Neural progenitor cell (in vitro differentiated cells): Measurements from ENCODE around the gene SCN2A. TPM values are rescaled to one million over a fixed set of nuclear protein-coding genes. Genes with fewer than 3 reads are reported as not detected.
"Not testable (repeated sequence)": the region's sequence is repeated elsewhere in the genome, so short reads cannot be mapped to it uniquely, and the experiment has no call there.

Experiments
- DNase-seq: peaks from one replicate; pipeline ENCODE4 v3.0.0-alpha.2; 2016; ENCODE audit warnings: low spot score
- H2AFZ ChIP-seq: fragments of 200-600 bp; sonication (generic); replicated peaks from 2 replicates; pipeline ENCODE4 v1.6.1; 2016; ENCODE audit warnings: antibody characterized with exemption
- H3F3A ChIP-seq: fragments of 200-600 bp; sonication (generic); 2 replicates; pipeline ENCODE4 v1.6.1; 2016; ENCODE audit warnings: antibody characterized with exemption, low read depth
- H3K27ac ChIP-seq: fragments of 200-600 bp; sonication (generic); 2 replicates; pipeline ENCODE4 v1.5.1; 2016; ENCODE audit warnings: mild to moderate bottlenecking
- H3K27me3 ChIP-seq: fragments of 200-600 bp; sonication (generic); 2 replicates; pipeline ENCODE4 v1.6.1; 2016; ENCODE audit warnings: mild to moderate bottlenecking, moderate library complexity
- H3K36me3 ChIP-seq: fragments of 200-600 bp; sonication (generic); 2 replicates; pipeline ENCODE4 v1.5.1; 2016
- H3K4me1 ChIP-seq: fragments of 200-600 bp; sonication (generic); 2 replicates; pipeline ENCODE4 v1.6.1; 2016; ENCODE audit warnings: mixed run types
- H3K4me2 ChIP-seq: fragments of 200-600 bp; sonication (generic); 2 replicates; pipeline ENCODE4 v1.6.1; 2016
- H3K4me3 ChIP-seq: fragments of 200-600 bp; sonication (generic); 2 replicates; pipeline ENCODE4 v1.5.1; 2016
- H3K79me2 ChIP-seq: fragments of 200-600 bp; sonication (generic); 2 replicates; pipeline ENCODE4 v1.6.1; 2016; ENCODE audit warnings: low read depth
- H3K9ac ChIP-seq: fragments of 200-600 bp; sonication (generic); 2 replicates; pipeline ENCODE4 v1.6.1; 2016
- H3K9me3 ChIP-seq: fragments of 200-600 bp; sonication (generic); 2 replicates; pipeline ENCODE4 v1.5.1; 2016; ENCODE audit warnings: low read depth
- H4K20me1 ChIP-seq: fragments of 200-600 bp; sonication (generic); 2 replicates; pipeline ENCODE4 v1.6.1; 2016; ENCODE audit warnings: low read depth
- H3K27ac Mint-ChIP-seq: 3 replicates; pipeline ENCODE4 v1.8.0; 2021; ENCODE audit warnings: mixed read lengths
- H3K27me3 Mint-ChIP-seq: 2 replicates; pipeline ENCODE4 v1.8.0; 2022; ENCODE audit warnings: low read depth, mild to moderate bottlenecking, inconsistent platforms, moderate library complexity, mixed read lengths; ENCODE audit not compliant: insufficient read depth
- H3K36me3 Mint-ChIP-seq: 3 replicates; pipeline ENCODE4 v1.8.0; 2021; ENCODE audit warnings: mixed read lengths
- H3K4me1 Mint-ChIP-seq: 3 replicates; pipeline ENCODE4 v1.8.0; 2021; ENCODE audit warnings: mixed read lengths
- H3K4me3 Mint-ChIP-seq: 3 replicates; pipeline ENCODE4 v1.8.0; 2021; ENCODE audit warnings: mild to moderate bottlenecking, moderate library complexity, mixed read lengths
- H3K9me3 Mint-ChIP-seq: 3 replicates; pipeline ENCODE4 v1.8.0; 2020; ENCODE audit warnings: mixed read lengths
- CTCF ChIP-seq: fragments of 200-600 bp; sonication (generic); IDR thresholded peaks from 2 replicates; pipeline ENCODE4 v1.5.1; 2017; ENCODE audit warnings: antibody characterized with exemption, mild to moderate bottlenecking
- EZH2 ChIP-seq: fragments of 200-600 bp; sonication (generic); IDR thresholded peaks from 2 replicates; pipeline ENCODE4 v1.6.1; 2017; ENCODE audit warnings: antibody characterized with exemption, mild to moderate bottlenecking, moderate library complexity
- EZH2phosphoT487 ChIP-seq: fragments of 200-600 bp; sonication (generic); IDR thresholded peaks from 2 replicates; pipeline ENCODE4 v1.6.1; 2017; ENCODE audit warnings: antibody characterized with exemption
- total RNA-seq: library from RNA; depleted of rRNA; stranded (reverse); fragments of >200 nt; gene quantifications from 2 replicates; pipeline ENCODE4 v1.2.3, GENCODE V29; 2015; ENCODE audit warnings: low replicate concordance

SCN2A gene
- total RNA-seq, 1 donor from 2014 or later = 0.30 TPM

- Mint-ChIP-seq H3K4me1 (peaks cover 2% of the 10 kb centered on the region), H3K27me3 (peaks cover 3% of the 10 kb centered on the region), H3K9me3 (no peaks in the 10 kb centered on the region), H3K27ac (no peak overlapping the region), H3K4me3 (no peak overlapping the region), H3K36me3 (no peaks in the 10 kb centered on the region)
- no peak overlapping the region for H3K4me3 ChIP-seq
- no peak overlapping the region for H3K4me2 ChIP-seq
- H3K9me3 ChIP-seq = no peaks in the 10 kb centered on the region
- H3F3A ChIP-seq = no peaks in the 10 kb centered on the region
- TF ChIP-seq EZH2phosphoT487 = no peak
- TF ChIP-seq CTCF = no peak
- no peak for TF ChIP-seq EZH2
- H3K27me3 ChIP-seq = no peaks in the 10 kb centered on the region
- no peaks in the 10 kb centered on the region for H3K4me1 ChIP-seq
- no peak overlapping the region for H3K27ac ChIP-seq
- DNase-seq = no peak
- no peaks in the 10 kb centered on the region for H4K20me1 ChIP-seq
- H3K36me3 ChIP-seq = no peaks in the 10 kb centered on the region
- H3K9ac ChIP-seq = no peak overlapping the region
- no peak overlapping the region for H2AFZ ChIP-seq
- no peaks in the 10 kb centered on the region for H3K79me2 ChIP-seq
Observed at GRCh38 chr2:165248238-165248637, 9.0 kb downstream of the SCN2A start.

- no peak overlapping the region for H3K27ac ChIP-seq
- Mint-ChIP-seq H3K27ac (no peak overlapping the region), H3K27me3 (peaks cover 3% of the 10 kb centered on the region), H3K9me3 (no peaks in the 10 kb centered on the region), H3K36me3 (no peaks in the 10 kb centered on the region), H3K4me1 (no peaks in the 10 kb centered on the region), H3K4me3 (no peak overlapping the region)
- no peaks in the 10 kb centered on the region for H3K27me3 ChIP-seq
- no peak overlapping the region for H3K9ac ChIP-seq
- no peaks in the 10 kb centered on the region for H3K9me3 ChIP-seq
- TF ChIP-seq EZH2phosphoT487 (no peak), EZH2 (no peak), CTCF (no peak)
- H3K4me2 ChIP-seq = no peak overlapping the region
- DNase-seq = no peak
- H3K4me3 ChIP-seq = no peak overlapping the region
- H3K36me3 ChIP-seq = no peaks in the 10 kb centered on the region
- no peaks in the 10 kb centered on the region for H3K79me2 ChIP-seq
- H2AFZ ChIP-seq = no peak overlapping the region
- H4K20me1 ChIP-seq = no peaks in the 10 kb centered on the region
- H3K4me1 ChIP-seq = no peaks in the 10 kb centered on the region
- H3F3A ChIP-seq = no peaks in the 10 kb centered on the region
Observed at GRCh38 chr2:165251366-165251765, 12.2 kb downstream of the SCN2A start.

GRCh38 chr2:165253178-165253577 lies 14.0 kb downstream of the SCN2A start:
- TF ChIP-seq EZH2 = no peak
- TF ChIP-seq EZH2phosphoT487 = no peak
- no peak for TF ChIP-seq CTCF
- no peak overlapping the region for H3K9ac ChIP-seq
- no peaks in the 10 kb centered on the region for H3K9me3 ChIP-seq
- no peaks in the 10 kb centered on the region for H3K36me3 ChIP-seq
- H3F3A ChIP-seq = no peaks in the 10 kb centered on the region
- H4K20me1 ChIP-seq = no peaks in the 10 kb centered on the region
- H3K27ac ChIP-seq = no peak overlapping the region
- H3K4me3 ChIP-seq = no peak overlapping the region
- peaks cover 6% of the 10 kb centered on the region for H3K27me3 Mint-ChIP-seq
- no peaks in the 10 kb centered on the region for H3K9me3 Mint-ChIP-seq
- no peak overlapping the region for H3K4me2 ChIP-seq
- no peaks in the 10 kb centered on the region for H3K4me1 Mint-ChIP-seq
- no peaks in the 10 kb centered on the region for H3K27me3 ChIP-seq
- no peak overlapping the region for H3K27ac Mint-ChIP-seq
- H3K36me3 Mint-ChIP-seq = no peaks in the 10 kb centered on the region
- no peaks in the 10 kb centered on the region for H3K4me1 ChIP-seq
- H3K4me3 Mint-ChIP-seq = no peak overlapping the region
- no peaks in the 10 kb centered on the region for H3K79me2 ChIP-seq
- no peak overlapping the region for H2AFZ ChIP-seq
- no peak for DNase-seq

- no peak overlapping the region for H3K4me3 ChIP-seq
- no peak overlapping the region for H3K4me2 ChIP-seq
- no peak for DNase-seq
- no peak overlapping the region for H3K27ac ChIP-seq
- H3K9me3 ChIP-seq = no peaks in the 10 kb centered on the region
- no peaks in the 10 kb centered on the region for H3K27me3 ChIP-seq
- H3K36me3 Mint-ChIP-seq = no peaks in the 10 kb centered on the region
- no peaks in the 10 kb centered on the region for H3K4me1 ChIP-seq
- H3K4me3 Mint-ChIP-seq = no peak overlapping the region
- no peaks in the 10 kb centered on the region for H3K36me3 ChIP-seq
- no peak overlapping the region for H2AFZ ChIP-seq
- no peak overlapping the region for H3K27ac Mint-ChIP-seq
- TF ChIP-seq CTCF (no peak), EZH2 (no peak), EZH2phosphoT487 (no peak)
- H4K20me1 ChIP-seq = no peaks in the 10 kb centered on the region
- no peaks in the 10 kb centered on the region for H3K79me2 ChIP-seq
- H3K9ac ChIP-seq = no peak overlapping the region
- H3K4me1 Mint-ChIP-seq = no peaks in the 10 kb centered on the region
- H3F3A ChIP-seq = no peaks in the 10 kb centered on the region
- no peaks in the 10 kb centered on the region for H3K9me3 Mint-ChIP-seq
- H3K27me3 Mint-ChIP-seq = peaks cover 6% of the 10 kb centered on the region
Observed at GRCh38 chr2:165256618-165257017, 17.4 kb downstream of the SCN2A start.

GRCh38 chr2:165260347-165260746 lies 21.1 kb downstream of the SCN2A start:
- H3K4me1 Mint-ChIP-seq, H3K9ac ChIP-seq, H3K4me2 ChIP-seq, H3K36me3 ChIP-seq, H3K9me3 ChIP-seq, H2AFZ ChIP-seq, H3K4me3 ChIP-seq, H3K9me3 Mint-ChIP-seq, H3K27ac ChIP-seq, H4K20me1 ChIP-seq, H3K79me2 ChIP-seq, H3K4me3 Mint-ChIP-seq, H3K27me3 Mint-ChIP-seq, H3K4me1 ChIP-seq, H3F3A ChIP-seq, H3K27ac Mint-ChIP-seq, H3K36me3 Mint-ChIP-seq, H3K27me3 ChIP-seq, DNase-seq: not testable (repeated sequence)
